Ovary (tissue), 9 donors: Measurements from ENCODE around the gene XPNPEP3. TPM values are rescaled to one million over a fixed set of nuclear protein-coding genes. Genes with fewer than 3 reads are reported as not detected.

Experiments used
- DNase-seq, 5 donors: peaks; one replicate each; pipeline ENCODE4 v3.0.0-alpha.2; 2019 to 2020
- H3K27ac ChIP-seq, 2 donors: fragments of 200-600 bp; one replicate each; pipeline versions ENCODE4 v1.5.1 to v1.8.0; 2019 to 2022
- H3K27me3 ChIP-seq: fragments of 200-600 bp; one replicate; pipeline ENCODE4 v1.8.0; 2022
- H3K36me3 ChIP-seq: fragments of 200-600 bp; sonication (generic); one replicate; pipeline ENCODE4 v1.5.1; 2019
- H3K4me1 ChIP-seq: one replicate; pipeline ENCODE4 v1.8.1; 2013; ENCODE audit warnings: mild to moderate bottlenecking, moderate library complexity; ENCODE audit not compliant: insufficient read depth
- H3K4me3 ChIP-seq: fragments of 200-600 bp; sonication (generic); one replicate; pipeline ENCODE4 v1.5.1; 2017
- H3K9me3 ChIP-seq, 2 donors: fragments of 200-600 bp in 1 of 2; sonication (generic) in 1 of 2; one replicate each; pipeline versions ENCODE4 v1.5.1 to v1.8.1; 2013 to 2019; ENCODE audit warnings: mild to moderate bottlenecking in 1 of 2, moderate library complexity in 1 of 2
- CTCF ChIP-seq, 3 donors: fragments of 450-650 bp in 2 of 3; fragments of 200-600 bp in 1 of 3; IDR thresholded peaks; one replicate each; pipeline versions ENCODE4 v1.5.1 to v1.8.0; 2016 to 2022; ENCODE audit warnings: antibody characterized with exemption in 3 of 3, mild to moderate bottlenecking in 1 of 3
- EP300 ChIP-seq: sonication (generic); formaldehyde crosslinking; IDR thresholded peaks from one replicate; pipeline ENCODE4 v1.6.1; 2017; ENCODE audit warnings: antibody characterized with exemption
- POLR2A ChIP-seq: fragments of 450-650 bp; IDR thresholded peaks from one replicate; pipeline ENCODE4 v1.6.1; 2017; ENCODE audit warnings: antibody characterized with exemption, mild to moderate bottlenecking, moderate library complexity
- WGBS, 3 donors: extraction: QIAGEN DNeasy Blood & Tissue Kit in 1 of 3; methylation state at CpG; one replicate each; pipeline versions ENCODE4 v1.1.5 to v1.1.7; 2013 to 2017; 5-methylcytosine and 5-hydroxymethylcytosine counted together
- intact Hi-C, 4 donors: fragments of 100-400 bp; cut with DNase I; formaldehyde crosslinking; loops; one replicate each; pipeline versions ENCODE4 v1.11.0 to v1.15.1; 2022 to 2023
- polyA plus RNA-seq, 2 donors: library from polyadenylated mRNA; stranded (reverse); fragments of 200-250 nt in 1 of 2; fragments of 350-450 nt in 1 of 2; fragmentation: Illumina TruSeq in 1 of 2; extraction: RNeasy Lipid Tissue Mini Kit (QIAGEN cat#74804) in 1 of 2; gene quantifications; one replicate each; pipeline ENCODE4 v1.2.3, GENCODE V29; 2013 to 2014
- total RNA-seq, 7 donors: library from RNA; depleted of rRNA in 2 of 7; stranded (reverse); fragments of >200 nt in 2 of 7; fragmentation: NEBNext Ultra II Directional in 3 of 7; extraction: Animal tissue kit (Norgen Biotek cat#: 25700) in 3 of 7; gene quantifications; one replicate each; pipeline versions ENCODE4 v1.1.0 to v1.2.4, GENCODE V29; 2016 to 2023
- donor health status: DM: no; HTN: no; CAD: no; lungs with moderate emphysema.
- donor health status: DM: no; HTN: no; CAD: no.
- donor health status: Bipolar disorder and iron deficiency.
- donor health status: DM: yes; HTN: yes; CAD: no.
- donor health status: DM: no; HTN: no; CAD: no.
- donor health status: DM: yes; HTN: yes; CAD: no.

XPNPEP3 gene
- total and polyA plus RNA-seq, 9 donors: 7.4 to 28.8 (median 20.1) TPM

DNA sequence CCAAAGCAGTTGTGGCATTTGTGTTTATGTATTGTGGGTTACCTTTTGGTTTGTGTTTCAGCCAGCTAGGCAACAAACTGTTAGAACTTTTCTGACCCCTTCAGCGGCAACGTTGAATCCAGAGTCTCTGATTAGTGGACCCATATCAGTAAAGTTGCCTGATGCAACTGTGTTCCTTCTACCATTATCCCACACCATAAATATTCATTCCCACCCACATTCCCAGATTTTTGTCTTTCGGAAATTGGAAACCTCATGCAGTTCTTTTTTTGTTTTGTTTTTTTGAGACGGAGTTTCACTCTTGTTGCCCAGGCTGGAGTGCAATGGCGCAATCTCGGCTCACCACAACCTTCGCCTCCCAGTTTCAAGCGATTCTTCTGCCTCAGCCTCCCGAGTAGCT, 63.6 kb downstream of the XPNPEP3 start:
- 40 to 59% (median 54%) methylated on average over 9 of the region's 9 CpGs for WGBS, 3 donors
- Histone ChIP-seq H3K4me1 (no peaks in the 10 kb centered on the region), H3K4me3 (no peak overlapping the region), H3K27ac (no peak overlapping the region), H3K27me3 (no peaks in the 10 kb centered on the region), H3K9me3 (no peaks in the 10 kb centered on the region), H3K36me3 (no peaks in the 10 kb centered on the region)
- intact Hi-C loops: loop anchor here in 2 of 4 donors (10.0 kb wide), 2 partner anchors 424 to 594 kb away; no protein-coding TSS in a partner anchor
- TF ChIP-seq EP300: no peak
- no peak for TF ChIP-seq CTCF (IDR thresholded peaks at IDR 0.05)
- TF ChIP-seq POLR2A: no peak
- no peak for DNase-seq

GRCh38 chr22:40922484-40923303, 65.7 kb downstream of the XPNPEP3 start:
- DNase-seq: no peak
- H3K27me3 ChIP-seq: no peaks in the 10 kb centered on the region
- no peak for TF ChIP-seq EP300
- no peak for TF ChIP-seq POLR2A
- TF ChIP-seq CTCF (IDR thresholded peaks at IDR 0.05): peak; percentile 46 to 77 (median 70)
- WGBS, 3 donors: 49 to 57% (median 49%) methylated on average over 5 of the region's 5 CpGs
- no peak overlapping the region for H3K4me3 ChIP-seq
- no peaks in the 10 kb centered on the region for H3K36me3 ChIP-seq
- no peaks in the 10 kb centered on the region for H3K4me1 ChIP-seq
- H3K9me3 ChIP-seq: no peaks in the 10 kb centered on the region
- H3K27ac ChIP-seq: no peak overlapping the region
- intact Hi-C loops: loop anchor here in 2 of 4 donors (10.0 kb wide), 2 partner anchors 422 to 592 kb away; no protein-coding TSS in a partner anchor

DNA sequence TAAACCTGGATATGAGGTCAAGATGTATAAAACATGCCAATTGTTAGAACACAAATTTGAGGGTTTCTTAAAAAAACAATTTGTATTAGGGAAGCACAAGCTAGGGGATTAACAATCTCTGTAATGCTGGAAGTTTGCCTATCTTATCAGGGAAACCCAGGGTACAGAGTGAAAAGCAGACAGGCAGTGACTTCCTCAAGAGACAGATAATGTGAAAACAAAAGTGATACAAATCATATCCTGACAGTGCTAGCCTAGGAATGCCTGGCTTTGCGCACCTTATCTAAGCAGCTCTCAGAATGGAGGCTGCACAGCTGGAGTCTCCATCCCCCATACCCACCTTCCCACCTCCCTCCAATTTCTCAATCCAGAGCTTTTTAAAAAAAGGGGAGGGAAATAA, 71.7 kb downstream of the XPNPEP3 start:
- Histone ChIP-seq H3K4me1 (no peaks in the 10 kb centered on the region), H3K27ac (no peak overlapping the region), H3K27me3 (no peaks in the 10 kb centered on the region), H3K9me3 (no peaks in the 10 kb centered on the region), H3K4me3 (no peak overlapping the region), H3K36me3 (no peaks in the 10 kb centered on the region)
- intact Hi-C loops: loop anchor here in 2 of 4 donors (10.0 kb wide), 2 partner anchors 416 to 586 kb away; no protein-coding TSS in a partner anchor
- DNase-seq: no peak
- 7 to 23% (median 17%) methylated on average over 1 of the region's 1 CpG for WGBS, 3 donors
- TF ChIP-seq POLR2A: no peak
- TF ChIP-seq CTCF (IDR thresholded peaks at IDR 0.05): no peak
- no peak for TF ChIP-seq EP300

GRCh38 chr22:40932396-40932795, 75.4 kb downstream of the XPNPEP3 start:
- Histone ChIP-seq H3K4me3 (no peak overlapping the region), H3K36me3 (no peaks in the 10 kb centered on the region), H3K4me1 (no peaks in the 10 kb centered on the region), H3K27me3 (no peaks in the 10 kb centered on the region), H3K27ac (no peak overlapping the region), H3K9me3 (no peaks in the 10 kb centered on the region)
- WGBS, 3 donors: 96 to 100% (median 96%) methylated on average over 2 of the region's 2 CpGs
- DNase-seq: no peak
- TF ChIP-seq CTCF (IDR thresholded peaks at IDR 0.05): no peak
- TF ChIP-seq POLR2A: no peak
- no peak for TF ChIP-seq EP300
- intact Hi-C loops: no loop called here
